H1 (cell line): ENCODE results near the gene CASP4. TPM values are rescaled to one million over a fixed set of nuclear protein-coding genes. Genes with fewer than 3 reads are reported as not detected.

ENCODE experiments used
- CTCF ChIA-PET: fragments of 300-600 bp; sonication (Branson Sonifier 250); formaldehyde crosslinking; loops from one replicate; lab custom pipeline; 2021; ENCODE audit not compliant: partially characterized antibody; lab: Charles Lee
- POLR2A ChIA-PET: fragments of 300-600 bp; sonication (Branson Sonifier 250); formaldehyde crosslinking; loops from one replicate; lab custom pipeline; 2021; ENCODE audit warnings: inconsistent platforms; ENCODE audit not compliant: partially characterized antibody; lab: Charles Lee
- DNase-seq, 2 experiments: peaks; one replicate each; pipeline versions ENCODE4 v3.0.0 to v3.0.0-alpha.2; 2010 to 2022; ENCODE audit warnings: low spot score in 2 of 2, low read depth in 1 of 2, mixed read lengths in 1 of 2
- FAIRE-seq: peaks from 2 replicates; lab custom pipeline; 2011; peaks lifted over from hg19 to GRCh38; lab: Jason Lieb, UNC
- H2AFZ ChIP-seq: 2 replicates; pipeline ENCODE4 v1.8.1; 2012; ENCODE audit warnings: low read length, inconsistent platforms
- H2AK5ac ChIP-seq: 2 replicates; pipeline ENCODE4 v1.6.1; 2013; ENCODE audit warnings: low read depth, low read length
- H2BK120ac ChIP-seq: replicated peaks from 2 replicates; pipeline ENCODE3; 2013; ENCODE audit warnings: low read depth, low read length, inconsistent platforms
- H2BK12ac ChIP-seq: 2 replicates; pipeline ENCODE4 v1.6.1; 2013; ENCODE audit warnings: low read depth, low read length
- H2BK15ac ChIP-seq: 2 replicates; pipeline ENCODE4 v1.6.1; 2013; ENCODE audit warnings: low read length
- H2BK20ac ChIP-seq: 2 replicates; pipeline ENCODE4 v1.6.1; 2013; ENCODE audit warnings: low read length
- H2BK5ac ChIP-seq: 2 replicates; pipeline ENCODE4 v1.6.1; 2013; ENCODE audit warnings: low read depth, low read length
- H3K14ac ChIP-seq: 2 replicates; pipeline ENCODE4 v1.6.1; 2013; ENCODE audit warnings: inconsistent platforms; ENCODE audit not compliant: insufficient read length
- H3K18ac ChIP-seq: 2 replicates; pipeline ENCODE4 v1.6.1; 2013; ENCODE audit warnings: low read length; ENCODE audit errors: extremely low read depth
- H3K23ac ChIP-seq: 2 replicates; pipeline ENCODE4 v1.6.1; 2013; ENCODE audit warnings: inconsistent platforms; ENCODE audit not compliant: insufficient read length
- H3K23me2 ChIP-seq: 2 replicates; pipeline ENCODE4 v1.6.1; 2013; ENCODE audit warnings: low read depth, low read length
- H3K27ac ChIP-seq: 2 replicates; pipeline ENCODE4 v1.6.1; 2011; ENCODE audit warnings: low read depth, low read length, inconsistent platforms
- H3K27me3 ChIP-seq, 4 experiments: replicated peaks in 1 of 4; 1 replicate in 1 of 4; 2 replicates in 3 of 4; pipeline versions ENCODE4 v1.6.1 to v1.8.1; 2011 to 2013; ENCODE audit warnings: low read length in 3 of 4, mild to moderate bottlenecking in 3 of 4, inconsistent platforms in 2 of 4, mixed read lengths in 2 of 4, moderate library complexity in 1 of 4; ENCODE audit not compliant: control insufficient read depth in 3 of 4, insufficient read depth in 3 of 4; ENCODE audit errors: extremely low read depth in 1 of 4
- H3K36me3 ChIP-seq, 4 experiments: 2 replicates each; pipeline versions ENCODE4 v1.6.1 to v1.8.1; 2011 to 2013; ENCODE audit warnings: mild to moderate bottlenecking in 4 of 4, low read length in 3 of 4, moderate library complexity in 2 of 4, control low read depth in 1 of 4, inconsistent platforms in 1 of 4; ENCODE audit not compliant: insufficient read depth in 4 of 4, control insufficient read depth in 2 of 4
- H3K4ac ChIP-seq: replicated peaks from 2 replicates; pipeline ENCODE3; 2013; ENCODE audit warnings: low read length, low read depth, mixed read lengths, inconsistent platforms; ENCODE audit not compliant: insufficient read length
- H3K4me1 ChIP-seq, 4 experiments: replicated peaks in 1 of 4; 1 replicate in 1 of 4; 2 replicates in 3 of 4; pipeline versions ENCODE4 v1.6.1 to v1.8.1; 2011 to 2013; ENCODE audit warnings: low read length in 3 of 4, inconsistent platforms in 2 of 4, mixed read lengths in 1 of 4; ENCODE audit not compliant: insufficient read depth in 4 of 4, control insufficient read depth in 3 of 4
- H3K4me2 ChIP-seq, 2 experiments: 2 replicates each; pipeline versions ENCODE4 v1.6.1 to v1.8.1; 2011 to 2013; ENCODE audit warnings: low read depth in 2 of 2, low read length in 2 of 2, control low read depth in 1 of 2, inconsistent platforms in 1 of 2, mild to moderate bottlenecking in 1 of 2; ENCODE audit not compliant: insufficient read depth in 1 of 2
- H3K4me3 ChIP-seq, 4 experiments: fragments of 200-600, 300-600 bp in 1 of 4; sonication (generic), shearing (Covaris generic), sonication (Bioruptor Twin) in 1 of 4; 2 replicates each; pipeline versions ENCODE4 v1.5.1 to v1.8.1; 2011 to 2016; ENCODE audit warnings: low read length in 4 of 4, low read depth in 3 of 4, control low read depth in 2 of 4, inconsistent platforms in 2 of 4, mild to moderate bottlenecking in 2 of 4, mixed read lengths in 1 of 4, moderate library complexity in 1 of 4; ENCODE audit not compliant: insufficient read depth in 2 of 4; ENCODE audit errors: extremely low read depth in 1 of 4
- H3K56ac ChIP-seq: replicated peaks from 2 replicates; pipeline ENCODE3; 2013; ENCODE audit warnings: low read depth, mild to moderate bottlenecking, mixed read lengths, low read length, inconsistent platforms; ENCODE audit not compliant: insufficient read length
- H3K79me1 ChIP-seq: 2 replicates; pipeline ENCODE4 v1.6.1; 2013; ENCODE audit warnings: low read depth, low read length, control low read depth
- H3K79me2 ChIP-seq, 2 experiments: 2 replicates each; pipeline versions ENCODE4 v1.6.1 to v1.8.1; 2012 to 2013; ENCODE audit warnings: low read length in 2 of 2, mild to moderate bottlenecking in 2 of 2, inconsistent platforms in 1 of 2; ENCODE audit not compliant: insufficient read depth in 2 of 2, control insufficient read depth in 1 of 2
- H3K9ac ChIP-seq, 4 experiments: replicated peaks in 1 of 4; 1 replicate in 1 of 4; 2 replicates in 3 of 4; pipeline versions ENCODE4 v1.6.1 to v1.8.1; 2011 to 2013; ENCODE audit warnings: low read depth in 3 of 4, low read length in 3 of 4, control low read depth in 2 of 4, mild to moderate bottlenecking in 2 of 4, moderate library complexity in 2 of 4, inconsistent platforms in 1 of 4; ENCODE audit errors: extremely low read depth in 1 of 4
- H3K9me3 ChIP-seq, 2 experiments: 2 replicates each; pipeline versions ENCODE4 v1.6.1 to v1.8.1; 2012 to 2013; ENCODE audit warnings: mild to moderate bottlenecking in 2 of 2, moderate library complexity in 2 of 2, control low read depth in 1 of 2, inconsistent platforms in 1 of 2, low read depth in 1 of 2, low read length in 1 of 2, mixed read lengths in 1 of 2; ENCODE audit not compliant: insufficient read depth in 2 of 2
- H4K20me1 ChIP-seq, 2 experiments: replicated peaks in 1 of 2; 2 replicates each; pipeline versions ENCODE3 to v1.8.1; 2011 to 2013; ENCODE audit warnings: inconsistent platforms in 2 of 2, low read length in 2 of 2, mild to moderate bottlenecking in 1 of 2; ENCODE audit not compliant: insufficient read depth in 2 of 2, control insufficient read depth in 1 of 2
- H4K5ac ChIP-seq: 2 replicates; pipeline ENCODE4 v1.6.1; 2013; ENCODE audit warnings: low read length, low read depth, mixed read lengths, inconsistent platforms; ENCODE audit not compliant: insufficient read length
- H4K8ac ChIP-seq: 2 replicates; pipeline ENCODE4 v1.8.0; 2013; ENCODE audit warnings: mild to moderate bottlenecking, moderate library complexity, low read length, inconsistent platforms; ENCODE audit not compliant: insufficient read depth; ENCODE audit errors: extremely low read depth
- H4K91ac ChIP-seq: replicated peaks from 2 replicates; pipeline ENCODE3; 2013; ENCODE audit warnings: low read length, mixed read lengths, inconsistent platforms; ENCODE audit not compliant: insufficient read length
- TBP ChIP-seq: IDR thresholded peaks from 2 replicates; pipeline ENCODE4 v1.6.1; 2011; ENCODE audit warnings: low read depth, low read length, improper control_type of control experiment
- WGBS, 2 experiments: shearing (Covaris generic) in 1 of 2; methylation state at CpG; one replicate each; pipeline versions ENCODE4 v1.1.6 to v1.1.7; 2013 to 2015; ENCODE audit warnings: low lambda C conversion rate in 2 of 2, mixed read lengths in 2 of 2, inconsistent platforms in 1 of 2, low coverage in 1 of 2, missing lambda C conversion rate in 1 of 2; ENCODE audit not compliant: insufficient replicate concordance in 2 of 2, insufficient coverage in 1 of 2, insufficient read length in 1 of 2; ENCODE audit errors: extremely low coverage in 1 of 2, missing lambda C conversion rate in 1 of 2; 5-methylcytosine and 5-hydroxymethylcytosine counted together
- polyA plus RNA-seq, 7 experiments: library from polyadenylated mRNA; depleted of rRNA in 3 of 7; stranded (reverse) in 5 of 7; unstranded in 2 of 7; fragments of >200 nt in 5 of 7; fragments of 200-250 nt in 2 of 7; gene quantifications; 1 replicate in 5 of 7; 2 replicates in 1 of 7; 4 replicates in 1 of 7; pipeline versions ENCODE4 v1.2.1 to v1.2.3, GENCODE V29; 2011 to 2013; ENCODE audit warnings: missing spikeins in 2 of 7, mixed read lengths in 2 of 7
- total RNA-seq: library from RNA; stranded (reverse); fragmentation: NEBNext Ultra II Directional; extraction: Animal tissue kit (Norgen Biotek cat#: 25700); gene quantifications from 2 replicates; pipeline ENCODE4 v1.2.1, GENCODE V29; 2021

CASP4 gene
- total and polyA plus RNA-seq, 2 of the 8 experiments (the other 6 are each of a cell fraction or from before 2014, with no cell fraction given), result 0.09 TPM; not detected in 1

DNA sequence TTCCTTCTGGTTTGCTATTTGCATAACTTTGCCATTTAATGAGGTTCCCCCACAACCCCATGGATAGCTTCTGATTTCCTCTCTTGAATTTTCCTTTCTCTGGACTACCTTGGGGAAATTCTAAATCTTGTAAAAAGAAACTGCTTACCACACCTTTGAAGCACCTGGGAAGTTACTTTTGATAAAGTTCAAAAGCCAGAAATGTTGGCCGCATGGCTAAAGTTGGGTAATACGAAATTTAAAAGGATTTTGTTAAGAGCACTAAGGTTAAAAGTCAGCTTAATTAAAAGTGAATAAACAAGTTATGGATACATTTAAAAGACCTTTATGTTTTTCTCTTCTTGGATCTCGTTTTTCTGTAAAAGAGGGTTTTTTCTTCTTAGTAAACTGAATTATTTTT lies 5.5 kb downstream of the CASP4 start:
- H4K91ac ChIP-seq, result no peak overlapping the region
- H3K23me2 ChIP-seq, result no peaks in the 10 kb centered on the region; the same call in 1 of the 2 replicates
- ChIA-PET CTCF (interaction anchor here (0.9 kb wide), 1 partner anchor 17 kb away, joined by 3 read pairs; no protein-coding TSS in a partner anchor), POLR2A (no interaction called here)
- H3K18ac ChIP-seq, result no peak overlapping the region
- no peaks in the 10 kb centered on the region for H3K79me2 ChIP-seq
- no peak overlapping the region for H3K4me2 ChIP-seq
- no peak overlapping the region for H3K4ac ChIP-seq
- peaks cover 4 to 5% of the 10 kb centered on the region in 2 experiments; a peak in 3 of 4 replicates for H3K9me3 ChIP-seq
- H2AFZ ChIP-seq, result no peak overlapping the region
- no peak overlapping the region for H4K8ac ChIP-seq
- H4K20me1 ChIP-seq, result no peaks in the 10 kb centered on the region
- no peak overlapping the region for H2BK20ac ChIP-seq
- H3K56ac ChIP-seq, result no peak overlapping the region
- H3K79me1 ChIP-seq, result no peaks in the 10 kb centered on the region
- H4K5ac ChIP-seq, result no peak overlapping the region
- no peak overlapping the region for H2BK12ac ChIP-seq
- H3K4me3 ChIP-seq, result no peak overlapping the region
- no peak overlapping the region for H3K9ac ChIP-seq
- no peaks in the 10 kb centered on the region for H3K4me1 ChIP-seq
- H3K23ac ChIP-seq, result no peak overlapping the region
- DNase-seq (no peak), FAIRE-seq (no peak)
- no peak overlapping the region for H3K27ac ChIP-seq
- H2AK5ac ChIP-seq, result no peak overlapping the region
- H3K27me3 ChIP-seq, result no peaks in the 10 kb centered on the region
- H2BK120ac ChIP-seq, result no peak overlapping the region
- H2BK15ac ChIP-seq, result no peak overlapping the region
- no peak overlapping the region for H3K14ac ChIP-seq
- WGBS, 2 experiments, result 84% methylated on average over 3 of the region's 3 CpGs; no CpG with 5 or more reads in 1 of the 2 experiments
- no peak for TF ChIP-seq TBP
- peaks cover 0 to 2% (median 0%) of the 10 kb centered on the region in 4 experiments; a peak in 2 of 8 replicates for H3K36me3 ChIP-seq
- H2BK5ac ChIP-seq, result no peak overlapping the region
